NCI-H774 (cell line): ENCODE data around the gene STX4.

ENCODE experiments used
- DNase-seq: peaks from one replicate; lab custom pipeline; 2025; lab: John Stamatoyannopoulos, UW

Gene STX4

DNA sequence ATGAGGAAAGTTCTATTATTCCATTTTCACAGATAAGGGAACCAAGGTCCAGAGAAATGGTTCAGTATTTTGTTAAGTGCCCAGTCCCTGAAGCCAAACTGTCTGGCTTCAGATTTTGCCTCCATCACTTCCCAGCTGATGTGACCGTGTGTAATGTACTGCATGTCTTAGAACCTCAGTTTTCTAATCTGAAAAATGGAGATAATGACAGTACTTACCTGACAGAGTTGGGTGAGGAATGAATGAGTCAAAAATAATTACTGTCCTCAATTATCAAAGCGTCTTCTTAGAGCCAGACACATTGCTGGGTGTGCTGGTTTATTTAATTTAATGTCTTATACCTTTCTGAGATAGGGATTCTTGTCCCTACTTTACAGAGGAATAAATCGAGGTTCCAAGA, 34.0 kb downstream of the STX4 start:
- no peak for DNase-seq

GRCh38 chr16:31071861-31072260, 38.5 kb downstream of the STX4 start:
- DNase-seq, result peak; percentile 81

DNA sequence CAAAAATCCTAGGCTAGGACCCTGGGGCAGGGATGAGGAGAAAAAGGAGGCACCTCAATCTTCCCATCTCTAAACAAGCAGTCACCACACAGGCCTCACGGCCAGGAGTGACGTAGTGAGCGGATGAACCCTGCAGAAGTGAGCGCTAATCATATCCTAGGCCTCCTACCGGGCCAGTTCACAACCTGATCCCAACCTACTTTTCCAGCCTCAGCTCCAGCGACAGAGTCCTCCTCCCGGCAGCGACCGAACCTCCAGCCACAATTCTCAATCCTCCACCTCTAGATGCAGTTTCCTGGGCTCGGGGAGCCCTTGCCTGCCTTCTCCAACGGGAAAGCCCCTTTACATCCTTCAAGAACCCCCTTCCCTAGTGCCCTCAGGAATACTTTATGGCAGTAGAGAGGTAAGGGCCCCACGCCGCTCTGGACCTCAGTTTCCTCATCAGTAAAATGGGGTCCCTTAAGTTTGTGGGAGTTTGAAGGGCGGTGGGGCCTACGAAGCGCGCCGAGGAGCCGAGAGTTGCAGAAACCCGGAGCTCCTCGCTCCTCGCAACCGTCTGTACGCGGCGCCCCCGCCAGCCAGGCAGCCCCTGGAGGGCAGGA, 39.3 kb downstream of the STX4 start:
- DNase-seq, result no peak

DNA sequence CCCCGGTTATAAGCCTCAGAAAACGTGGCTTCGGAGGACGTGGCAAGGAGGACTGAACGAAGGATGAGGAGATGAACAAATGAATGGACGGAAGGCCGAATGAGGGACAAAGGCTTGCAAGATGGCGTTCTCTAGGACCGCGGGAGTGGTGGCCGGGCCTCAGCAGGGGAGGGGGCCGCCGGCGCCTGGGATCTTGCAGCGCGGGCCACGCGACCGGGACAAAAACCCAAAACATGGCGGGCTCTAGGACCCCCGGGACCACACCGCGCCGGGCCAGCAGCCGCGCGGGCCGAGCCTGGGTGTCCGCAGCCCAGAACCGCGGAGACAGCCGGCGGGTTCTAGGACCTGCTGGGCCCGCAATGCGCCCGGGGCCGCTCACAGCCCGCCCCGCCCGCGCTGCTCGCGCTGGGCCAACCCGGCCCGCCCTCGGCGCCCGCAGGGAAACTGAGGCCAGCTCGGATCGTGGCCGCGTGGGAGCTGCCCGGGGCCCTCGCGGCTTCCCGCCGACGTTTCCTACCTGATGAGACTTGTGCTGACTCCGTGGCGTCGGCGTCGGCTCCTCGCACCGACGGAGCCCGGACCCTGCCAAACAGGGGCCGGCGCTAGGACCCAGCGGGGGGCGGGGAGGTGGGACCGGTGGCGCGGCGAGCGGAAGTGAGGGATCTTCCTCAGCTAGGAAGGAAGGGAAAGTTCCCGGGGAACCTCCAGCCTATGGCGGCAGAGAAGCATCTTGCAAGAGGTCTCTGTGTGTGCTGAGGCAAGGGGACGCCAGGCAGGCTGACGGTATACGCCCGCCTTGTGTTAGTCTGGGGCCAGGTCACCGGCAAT, 40.0 kb downstream of the STX4 start:
- DNase-seq, result peak; percentile 86

DNA sequence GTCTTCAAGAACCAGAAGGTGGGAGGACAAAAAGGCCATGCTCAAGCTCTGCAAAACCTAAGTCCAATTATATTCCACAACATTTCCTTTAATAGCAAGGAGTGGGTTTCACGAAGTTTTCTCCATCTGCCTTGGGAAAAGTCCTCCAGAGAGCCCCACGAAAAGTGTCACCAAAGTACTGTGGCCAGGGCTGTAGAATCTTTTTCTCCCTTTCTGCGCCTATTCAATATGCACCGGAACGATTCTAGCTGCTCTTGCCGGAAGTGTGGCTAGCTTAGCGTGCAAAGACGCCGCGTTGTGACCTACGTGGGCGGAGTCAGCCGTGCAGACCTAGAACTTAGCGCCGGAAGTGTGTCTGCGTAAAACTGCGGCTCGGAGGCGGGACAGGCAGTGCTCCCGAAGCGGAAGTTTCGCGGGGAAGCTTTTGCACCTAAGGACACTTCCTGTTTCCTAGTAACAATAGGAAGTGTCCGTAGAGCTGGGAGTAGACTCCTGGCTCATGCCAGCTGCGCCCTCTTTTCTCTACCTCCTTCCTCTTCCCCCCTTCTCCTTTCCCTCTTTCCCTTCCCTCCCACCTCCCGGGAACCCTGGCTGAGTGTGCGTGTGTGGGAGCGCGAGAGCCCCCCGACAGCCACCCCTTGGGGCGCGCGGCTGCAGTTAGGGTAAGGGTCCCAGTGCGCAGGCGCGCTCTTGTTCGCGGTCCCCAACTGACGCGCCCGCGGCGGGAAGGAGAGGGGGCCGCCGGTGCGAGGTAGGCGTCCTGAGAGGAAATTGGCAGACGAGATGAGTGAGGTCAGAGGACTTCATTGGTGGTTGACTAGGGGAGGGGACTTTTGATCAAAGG, 40.8 kb downstream of the STX4 start, which contains the start of the genes ZNF646 and ZNF668:
Gene ZNF646, plus strand, starts transcription at position 453 of the 844 bp plus-strand sequence. CDS start 1,903 bp downstream, outside the sequence.
Gene ZNF668, minus strand, starts transcription at position 271 of the 844 bp plus-strand sequence. CDS start 9,781 bp downstream, outside the sequence.
- DNase-seq, result peak; percentile 99

DNA sequence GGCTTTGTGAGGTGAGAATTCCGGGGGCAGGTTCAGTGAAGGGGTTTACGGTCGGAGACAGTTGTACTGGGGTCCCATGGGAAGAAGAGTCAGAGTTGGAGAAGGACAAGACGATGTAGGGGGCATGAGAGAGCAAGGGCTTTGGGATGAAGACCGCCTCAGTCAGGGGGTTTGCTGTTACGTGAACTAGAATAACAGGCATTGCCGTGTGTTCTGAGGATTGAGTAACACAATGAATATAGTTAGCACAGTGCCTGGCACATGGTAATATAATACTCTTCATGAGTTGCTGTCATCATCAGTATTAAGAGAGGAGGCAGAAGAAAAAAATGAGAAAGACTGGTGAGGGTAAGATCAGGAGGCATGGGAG, 41.4 kb downstream of the STX4 start:
- no peak for DNase-seq

DNA sequence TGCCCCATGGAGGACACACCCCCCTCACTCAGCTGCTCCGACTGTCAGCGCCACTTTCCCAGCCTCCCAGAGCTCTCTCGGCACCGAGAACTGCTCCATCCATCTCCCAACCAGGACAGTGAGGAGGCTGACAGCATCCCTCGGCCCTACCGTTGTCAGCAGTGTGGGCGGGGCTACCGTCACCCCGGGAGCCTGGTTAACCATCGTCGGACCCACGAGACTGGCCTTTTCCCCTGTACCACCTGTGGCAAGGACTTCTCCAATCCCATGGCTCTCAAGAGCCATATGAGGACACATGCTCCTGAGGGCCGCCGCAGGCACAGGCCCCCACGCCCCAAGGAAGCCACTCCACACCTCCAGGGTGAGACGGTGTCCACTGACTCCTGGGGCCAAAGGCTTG, 43.0 kb downstream of the STX4 start:
- DNase-seq, result no peak

DNA sequence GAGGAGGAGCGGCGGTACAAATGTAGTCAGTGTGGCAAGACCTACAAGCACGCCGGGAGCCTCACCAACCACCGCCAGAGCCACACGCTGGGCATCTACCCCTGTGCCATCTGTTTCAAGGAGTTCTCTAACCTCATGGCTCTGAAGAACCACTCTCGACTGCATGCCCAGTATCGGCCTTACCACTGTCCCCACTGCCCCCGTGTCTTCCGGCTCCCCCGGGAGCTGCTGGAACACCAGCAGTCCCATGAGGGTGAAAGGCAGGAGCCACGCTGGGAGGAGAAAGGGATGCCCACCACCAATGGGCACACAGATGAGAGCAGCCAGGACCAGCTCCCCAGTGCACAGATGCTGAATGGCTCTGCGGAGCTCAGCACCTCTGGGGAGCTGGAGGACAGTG, 43.7 kb downstream of the STX4 start:
- no peak for DNase-seq

GRCh38 chr16:31077592-31078396, 44.4 kb downstream of the STX4 start:
- DNase-seq, result no peak

GRCh38 chr16:31078597-31079341, 45.4 kb downstream of the STX4 start:
- DNase-seq, result no peak

DNA sequence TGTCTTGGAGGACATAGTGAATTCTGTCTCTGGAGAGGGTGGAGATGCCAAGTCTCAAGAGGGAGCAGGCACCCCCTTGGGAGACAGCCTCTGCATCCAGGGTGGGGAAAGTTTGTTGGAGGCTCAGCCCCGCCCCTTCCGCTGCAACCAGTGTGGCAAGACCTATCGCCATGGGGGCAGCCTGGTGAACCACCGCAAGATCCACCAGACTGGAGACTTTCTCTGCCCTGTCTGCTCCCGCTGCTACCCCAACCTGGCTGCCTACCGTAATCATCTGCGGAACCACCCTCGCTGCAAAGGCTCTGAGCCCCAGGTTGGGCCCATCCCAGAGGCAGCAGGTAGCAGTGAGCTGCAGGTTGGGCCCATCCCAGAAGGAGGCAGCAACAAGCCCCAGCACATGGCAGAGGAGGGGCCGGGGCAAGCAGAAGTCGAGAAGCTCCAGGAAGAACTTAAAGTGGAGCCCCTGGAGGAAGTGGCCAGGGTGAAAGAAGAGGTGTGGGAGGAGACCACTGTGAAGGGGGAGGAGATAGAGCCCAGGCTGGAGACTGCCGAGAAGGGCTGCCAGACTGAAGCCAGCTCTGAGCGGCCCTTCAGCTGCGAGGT, 46.1 kb downstream of the STX4 start:
- DNase-seq, result no peak

DNA sequence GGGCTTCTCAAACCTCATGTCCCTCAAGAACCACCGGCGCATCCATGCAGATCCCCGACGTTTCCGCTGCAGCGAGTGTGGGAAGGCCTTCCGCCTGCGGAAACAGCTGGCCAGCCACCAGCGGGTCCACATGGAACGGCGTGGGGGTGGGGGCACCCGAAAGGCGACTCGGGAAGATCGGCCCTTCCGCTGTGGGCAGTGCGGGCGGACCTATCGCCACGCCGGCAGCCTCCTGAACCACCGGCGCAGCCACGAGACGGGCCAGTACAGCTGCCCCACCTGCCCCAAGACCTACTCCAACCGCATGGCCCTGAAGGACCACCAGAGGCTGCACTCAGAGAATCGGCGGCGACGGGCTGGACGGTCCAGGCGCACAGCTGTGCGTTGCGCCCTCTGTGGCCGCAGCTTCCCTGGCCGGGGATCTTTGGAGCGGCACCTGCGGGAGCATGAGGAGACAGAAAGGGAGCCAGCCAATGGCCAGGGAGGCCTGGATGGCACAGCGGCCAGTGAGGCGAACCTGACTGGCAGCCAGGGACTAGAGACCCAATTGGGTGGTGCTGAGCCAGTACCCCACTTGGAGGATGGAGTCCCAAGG, 46.8 kb downstream of the STX4 start:
- DNase-seq, result no peak

GRCh38 chr16:31080756-31081419, 47.5 kb downstream of the STX4 start:
- DNase-seq, result no peak

DNA sequence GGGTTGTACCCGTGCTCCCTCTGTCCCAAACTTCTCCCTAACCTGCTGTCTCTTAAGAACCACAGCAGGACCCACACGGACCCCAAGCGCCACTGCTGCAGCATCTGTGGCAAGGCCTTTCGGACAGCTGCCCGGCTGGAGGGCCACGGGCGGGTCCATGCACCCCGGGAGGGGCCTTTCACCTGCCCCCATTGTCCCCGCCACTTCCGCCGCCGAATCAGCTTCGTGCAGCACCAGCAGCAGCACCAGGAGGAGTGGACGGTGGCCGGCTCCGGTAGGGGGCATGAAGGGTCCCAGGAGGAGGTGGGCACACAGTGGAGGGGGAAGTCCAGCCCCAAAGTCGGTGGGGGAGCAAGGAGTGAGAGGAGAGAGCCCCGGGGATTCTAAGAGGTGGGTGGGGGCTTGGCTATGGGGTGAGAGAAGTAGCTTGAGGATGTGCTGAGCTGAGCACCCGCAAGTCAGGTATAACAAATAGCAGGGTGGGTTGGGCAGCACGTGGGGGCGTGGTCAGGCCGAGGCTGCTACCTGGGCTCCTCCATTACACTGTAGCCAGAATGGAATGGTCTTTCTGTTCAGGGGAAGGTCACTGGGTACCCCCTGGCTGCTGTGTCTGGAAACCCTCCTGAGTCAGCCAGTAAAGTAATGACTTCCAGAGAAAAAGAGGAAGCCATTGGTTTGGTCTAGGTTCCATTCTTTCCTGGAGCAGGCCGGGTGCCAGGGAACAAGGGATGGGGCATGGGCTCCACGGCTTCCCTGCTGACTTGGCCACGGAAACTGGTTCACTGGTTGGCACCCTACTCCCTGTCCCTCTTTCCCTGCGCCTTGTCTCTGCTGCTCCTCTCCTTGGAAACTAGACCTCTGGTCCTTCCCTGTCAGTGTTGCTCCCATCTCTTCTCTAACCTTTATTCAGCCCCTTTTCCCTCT, 48.3 kb downstream of the STX4 start:
- DNase-seq, result no peak

DNA sequence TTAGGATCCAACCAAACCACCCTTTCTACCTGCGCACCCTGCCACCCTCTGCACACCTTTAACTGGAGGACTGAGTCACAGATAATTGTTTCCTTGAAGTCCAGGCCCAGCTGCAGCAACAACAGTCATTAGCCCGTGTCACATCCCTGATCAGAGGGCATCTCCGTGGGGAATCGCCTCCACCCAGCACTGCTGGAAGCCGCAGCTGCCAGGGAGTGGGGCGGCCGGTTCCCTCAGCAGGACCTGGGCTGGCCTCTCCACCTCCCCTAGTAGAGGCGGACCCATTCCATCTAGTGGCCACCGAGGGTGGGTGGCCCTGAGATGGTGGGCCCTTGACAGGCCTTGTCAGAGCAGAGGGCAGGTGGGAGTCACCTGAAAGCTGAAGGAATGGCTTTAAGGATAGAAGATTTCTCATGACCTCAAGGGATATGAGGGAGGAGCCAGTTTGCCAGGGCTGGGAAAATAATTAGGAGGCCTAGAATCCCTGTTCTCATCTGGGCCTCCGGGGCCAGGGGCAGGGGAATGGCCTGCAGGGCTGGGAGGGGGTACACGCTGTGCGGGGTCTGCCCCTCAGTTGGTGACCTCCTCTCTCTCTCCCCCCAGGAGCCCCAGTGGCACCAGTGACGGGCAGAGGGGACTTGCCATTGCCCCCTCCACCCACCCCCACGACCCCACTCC, 49.1 kb downstream of the STX4 start:
- no peak for DNase-seq

DNA sequence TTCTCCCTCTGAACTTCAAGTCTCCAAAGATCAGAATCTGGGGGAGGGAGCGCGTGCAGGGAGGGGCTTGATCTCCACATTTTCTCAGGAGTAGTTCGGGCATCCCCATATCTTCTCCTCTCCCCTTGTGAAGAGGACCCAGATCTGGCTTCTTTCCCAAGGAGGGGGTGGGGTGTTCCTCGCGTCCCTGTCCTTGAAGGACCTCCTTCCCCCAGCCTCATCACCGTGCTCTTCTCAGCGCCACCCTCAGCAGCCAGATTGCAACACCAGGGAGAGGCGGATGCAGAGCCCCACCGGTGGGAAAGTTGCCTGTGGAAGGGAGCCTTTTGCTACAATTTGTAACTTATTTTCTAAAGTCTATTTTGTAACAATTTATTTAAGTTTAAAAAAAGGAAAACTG, 49.7 kb downstream of the STX4 start:
- no peak for DNase-seq

DNA sequence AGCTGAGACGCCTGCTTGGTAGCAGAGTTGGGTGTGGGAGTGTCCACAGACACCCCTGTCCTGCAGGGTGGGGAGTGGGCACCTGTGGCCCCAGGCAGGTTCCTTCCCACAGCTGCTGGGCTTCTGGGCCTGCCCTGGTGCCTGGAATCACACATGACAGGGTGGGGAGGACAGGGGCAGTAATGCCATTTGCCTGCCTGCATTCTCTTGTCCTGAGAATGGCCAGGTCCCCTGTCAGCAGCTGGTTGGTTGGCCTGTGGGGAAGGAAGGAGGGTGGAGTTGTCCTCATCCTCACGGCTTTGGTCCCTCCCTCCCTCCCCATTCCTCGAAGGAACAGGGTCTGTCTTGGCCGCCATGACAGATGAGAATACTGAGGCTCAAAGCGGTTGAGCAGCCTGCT, 50.2 kb downstream of the STX4 start:
- no peak for DNase-seq

GRCh38 chr16:31083981-31084380, 50.6 kb downstream of the STX4 start:
- no peak for DNase-seq
